ENCODE data around the gene CSMD2. TPM values are rescaled to one million over a fixed set of nuclear protein-coding genes. Genes with fewer than 3 reads are reported as not detected.

CSMD2 gene
- total RNA-seq, 1 experiment from 2014 or later: 2.8 TPM

DNA sequence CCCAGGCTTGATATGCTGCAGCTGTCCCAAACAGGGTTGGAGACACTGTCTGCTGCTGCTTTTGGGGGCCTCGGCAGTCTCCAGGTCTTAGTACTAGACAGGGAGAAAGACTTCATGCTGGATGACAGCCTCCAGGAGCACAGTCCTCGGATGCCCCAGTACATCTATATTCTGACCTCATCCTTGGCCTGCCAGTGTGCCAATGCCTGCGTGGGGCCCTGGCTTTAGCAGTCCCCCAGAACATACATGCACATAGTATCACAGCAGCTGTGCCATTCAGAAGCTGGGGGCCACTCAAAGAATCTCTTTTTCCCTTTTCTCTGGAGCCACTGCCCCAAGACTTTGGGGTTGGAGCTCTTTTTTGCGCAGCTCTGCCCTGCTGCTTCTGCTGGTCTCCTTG lies 697.0 kb downstream of the CSMD2 start:
- DNase-seq (ENCODE audit: low spot score): no peak
- Histone ChIP-seq H3K27ac (ENCODE audit: low read depth, low read length, poor library complexity, severe bottlenecking) (no peak overlapping the region), H3K27me3 (replicated peaks; ENCODE audit: insufficient read depth, low read depth, low read length, poor library complexity) (no peaks in the 10 kb centered on the region), H3K4me1 (ENCODE audit: insufficient read depth, low read length, poor library complexity, severe bottlenecking) (peaks cover 11% of the 10 kb centered on the region), H3K4me3 (ENCODE audit: low read depth, low read length, poor library complexity, severe bottlenecking) (no peak overlapping the region), H3K9me3 (ENCODE audit: low read depth, low read length, poor library complexity, severe bottlenecking) (no peaks in the 10 kb centered on the region), H3K36me3 (ENCODE audit: insufficient read depth, low read length, poor library complexity, severe bottlenecking) (no peaks in the 10 kb centered on the region)
- no peak for TF ChIP-seq EZH2 (IDR thresholded peaks at IDR 0.05; ENCODE audit: borderline replicate concordance, low read depth, low read length, poor library complexity, severe bottlenecking)
- TF ChIP-seq, protein P1, sequence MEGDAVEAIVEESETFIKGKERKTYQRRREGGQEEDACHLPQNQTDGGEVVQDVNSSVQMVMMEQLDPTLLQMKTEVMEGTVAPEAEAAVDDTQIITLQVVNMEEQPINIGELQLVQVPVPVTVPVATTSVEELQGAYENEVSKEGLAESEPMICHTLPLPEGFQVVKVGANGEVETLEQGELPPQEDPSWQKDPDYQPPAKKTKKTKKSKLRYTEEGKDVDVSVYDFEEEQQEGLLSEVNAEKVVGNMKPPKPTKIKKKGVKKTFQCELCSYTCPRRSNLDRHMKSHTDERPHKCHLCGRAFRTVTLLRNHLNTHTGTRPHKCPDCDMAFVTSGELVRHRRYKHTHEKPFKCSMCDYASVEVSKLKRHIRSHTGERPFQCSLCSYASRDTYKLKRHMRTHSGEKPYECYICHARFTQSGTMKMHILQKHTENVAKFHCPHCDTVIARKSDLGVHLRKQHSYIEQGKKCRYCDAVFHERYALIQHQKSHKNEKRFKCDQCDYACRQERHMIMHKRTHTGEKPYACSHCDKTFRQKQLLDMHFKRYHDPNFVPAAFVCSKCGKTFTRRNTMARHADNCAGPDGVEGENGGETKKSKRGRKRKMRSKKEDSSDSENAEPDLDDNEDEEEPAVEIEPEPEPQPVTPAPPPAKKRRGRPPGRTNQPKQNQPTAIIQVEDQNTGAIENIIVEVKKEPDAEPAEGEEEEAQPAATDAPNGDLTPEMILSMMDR (conservative IDR thresholded peaks at IDR 0.05; ENCODE audit: low read depth, low read length): no peak
- POLR2A ChIA-PET (ENCODE audit: low non-redundant PET): no interaction called here
- CTCF ChIA-PET: interaction anchor here (2.1 kb wide), 1 partner anchor 173 kb away, joined by 10 read pairs; no protein-coding TSS in a partner anchor
- no TSS peak for BruUV-seq (replicated peaks)
- intact Hi-C loops (cut with micrococcal nuclease; ENCODE audit: unreplicated experiment): no loop called here

DNA sequence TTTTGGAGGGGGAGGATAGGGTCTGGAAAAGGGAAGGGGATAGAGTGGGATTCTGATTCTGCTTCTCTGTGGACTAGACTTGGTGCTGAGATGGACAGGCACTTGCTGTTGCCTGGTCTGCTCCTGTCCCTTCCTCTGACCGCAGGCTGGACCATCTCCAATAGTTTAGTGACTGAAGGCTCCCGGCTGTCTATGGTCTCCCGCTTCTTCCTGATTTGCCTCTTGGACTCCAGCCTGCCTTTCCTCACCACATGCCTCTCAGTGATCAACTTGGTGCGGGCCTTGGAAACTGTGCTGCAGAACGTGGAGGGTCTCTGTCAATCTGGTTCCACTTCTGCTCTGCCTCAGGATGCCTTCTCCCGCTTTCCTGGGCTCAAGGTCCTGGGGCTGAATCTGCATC lies 698.9 kb downstream of the CSMD2 start:
- POLR2A ChIA-PET (ENCODE audit: low non-redundant PET): no interaction called here

DNA sequence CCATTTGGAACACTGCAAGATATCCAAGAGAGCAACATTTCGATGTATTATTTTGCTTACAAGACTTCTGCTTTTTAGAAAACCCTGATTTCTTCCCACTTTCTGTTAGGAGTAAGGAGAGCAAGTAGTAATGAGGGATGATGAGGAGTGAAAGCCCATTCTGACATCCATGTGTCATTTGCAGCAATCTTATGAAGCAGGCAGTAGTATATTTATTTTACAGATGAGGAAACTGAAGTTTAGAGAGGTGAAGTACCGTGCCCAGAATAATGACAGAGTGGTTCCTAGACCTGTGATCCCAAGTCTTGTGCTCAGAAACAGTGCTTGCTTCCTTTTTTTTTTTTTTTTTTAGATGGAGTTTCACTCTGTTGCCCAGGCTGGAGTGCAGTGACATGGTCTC lies 699.7 kb downstream of the CSMD2 start:
- CTCF ChIA-PET: no interaction called here
- DNase-seq (ENCODE audit: low spot score): no peak

More for the DNA sequence above, 698.9 kb downstream of the CSMD2 start:
- CTCF ChIA-PET: no interaction called here
- Histone ChIP-seq H3K27me3 (replicated peaks; ENCODE audit: insufficient read depth, low read depth, low read length, poor library complexity) (no peaks in the 10 kb centered on the region), H3K9me3 (ENCODE audit: low read depth, low read length, poor library complexity, severe bottlenecking) (no peaks in the 10 kb centered on the region), H3K4me3 (ENCODE audit: low read depth, low read length, poor library complexity, severe bottlenecking) (no peak overlapping the region), H3K36me3 (ENCODE audit: insufficient read depth, low read length, poor library complexity, severe bottlenecking) (no peaks in the 10 kb centered on the region), H3K27ac (ENCODE audit: low read depth, low read length, poor library complexity, severe bottlenecking) (no peak overlapping the region), H3K4me1 (ENCODE audit: insufficient read depth, low read length, poor library complexity, severe bottlenecking) (peaks cover 4% of the 10 kb centered on the region)
- no peak for DNase-seq (ENCODE audit: low spot score)
- BruUV-seq (replicated peaks): no TSS peak
- TF ChIP-seq EZH2 (IDR thresholded peaks at IDR 0.05; ENCODE audit: borderline replicate concordance, low read depth, low read length, poor library complexity, severe bottlenecking): no peak
- TF ChIP-seq, protein P1 (conservative IDR thresholded peaks at IDR 0.05; ENCODE audit: low read depth, low read length): no peak
- intact Hi-C loops (cut with micrococcal nuclease; ENCODE audit: unreplicated experiment): no loop called here

More for the DNA sequence above, 699.7 kb downstream of the CSMD2 start:
- no peaks in the 10 kb centered on the region for H3K36me3 ChIP-seq (ENCODE audit: insufficient read depth, low read length, poor library complexity, severe bottlenecking)
- H3K9me3 ChIP-seq (ENCODE audit: low read depth, low read length, poor library complexity, severe bottlenecking): no peaks in the 10 kb centered on the region
- no TSS peak for BruUV-seq (replicated peaks)
- H3K4me3 ChIP-seq (ENCODE audit: low read depth, low read length, poor library complexity, severe bottlenecking): no peak overlapping the region
- H3K27me3 ChIP-seq (replicated peaks; ENCODE audit: insufficient read depth, low read depth, low read length, poor library complexity): no peaks in the 10 kb centered on the region
- POLR2A ChIA-PET (ENCODE audit: low non-redundant PET): no interaction called here
- H3K27ac ChIP-seq (ENCODE audit: low read depth, low read length, poor library complexity, severe bottlenecking): no peak overlapping the region
- intact Hi-C loops (cut with micrococcal nuclease; ENCODE audit: unreplicated experiment): no loop called here
- H3K4me1 ChIP-seq (ENCODE audit: insufficient read depth, low read length, poor library complexity, severe bottlenecking): peaks cover 3% of the 10 kb centered on the region
- no peak for TF ChIP-seq EZH2 (IDR thresholded peaks at IDR 0.05; ENCODE audit: borderline replicate concordance, low read depth, low read length, poor library complexity, severe bottlenecking)
- TF ChIP-seq, protein P1 (conservative IDR thresholded peaks at IDR 0.05; ENCODE audit: low read depth, low read length): no peak
